GM19193 (cell line): ENCODE results near the gene OSTN.

Experiments
- POLR2A ChIP-seq: IDR thresholded peaks from 4 replicates; pipeline ENCODE4 v1.6.1; 2011; ENCODE audit not compliant: insufficient read depth, insufficient read length; ENCODE audit errors: extremely low read depth

Gene OSTN

DNA sequence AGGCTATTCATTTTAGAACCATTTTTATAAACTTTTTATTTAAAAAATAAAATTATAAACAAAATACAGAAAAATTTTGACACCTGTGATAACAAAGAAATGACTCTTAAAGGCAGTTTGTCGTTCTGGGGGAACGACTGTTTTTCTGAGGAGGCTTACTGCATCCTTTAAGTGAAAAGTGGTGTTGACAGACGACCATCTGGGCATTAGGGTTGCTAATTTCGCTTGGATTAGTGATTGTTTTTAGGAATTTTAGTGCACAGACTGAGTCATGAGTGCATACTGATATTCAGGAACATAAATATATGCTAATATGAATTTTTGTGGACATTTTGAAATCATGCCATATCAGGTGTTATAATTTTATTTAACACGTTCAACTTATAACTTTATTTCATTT, 28.5 kb downstream of the OSTN start:
- no peak for TF ChIP-seq POLR2A

DNA sequence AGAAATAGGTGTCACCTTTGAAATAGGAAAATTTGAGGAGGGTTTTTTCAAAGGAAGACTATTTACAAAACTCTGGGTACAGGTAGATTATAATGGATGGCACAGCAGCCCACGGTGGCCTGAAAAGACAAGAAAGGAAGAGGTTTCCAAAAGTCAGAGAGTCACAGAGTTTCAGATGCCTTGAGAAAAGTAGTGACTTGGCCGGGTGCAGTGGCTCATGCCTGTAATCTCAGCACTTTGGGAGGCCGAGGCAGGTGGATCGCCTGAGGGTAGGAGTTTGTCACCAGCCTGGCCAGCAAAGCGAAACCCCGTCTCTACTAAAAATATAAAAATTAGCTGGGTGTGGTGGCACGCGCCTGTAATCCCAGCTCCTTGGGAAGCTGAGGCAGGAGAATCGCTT, 35.2 kb downstream of the OSTN start:
- no peak for TF ChIP-seq POLR2A

DNA sequence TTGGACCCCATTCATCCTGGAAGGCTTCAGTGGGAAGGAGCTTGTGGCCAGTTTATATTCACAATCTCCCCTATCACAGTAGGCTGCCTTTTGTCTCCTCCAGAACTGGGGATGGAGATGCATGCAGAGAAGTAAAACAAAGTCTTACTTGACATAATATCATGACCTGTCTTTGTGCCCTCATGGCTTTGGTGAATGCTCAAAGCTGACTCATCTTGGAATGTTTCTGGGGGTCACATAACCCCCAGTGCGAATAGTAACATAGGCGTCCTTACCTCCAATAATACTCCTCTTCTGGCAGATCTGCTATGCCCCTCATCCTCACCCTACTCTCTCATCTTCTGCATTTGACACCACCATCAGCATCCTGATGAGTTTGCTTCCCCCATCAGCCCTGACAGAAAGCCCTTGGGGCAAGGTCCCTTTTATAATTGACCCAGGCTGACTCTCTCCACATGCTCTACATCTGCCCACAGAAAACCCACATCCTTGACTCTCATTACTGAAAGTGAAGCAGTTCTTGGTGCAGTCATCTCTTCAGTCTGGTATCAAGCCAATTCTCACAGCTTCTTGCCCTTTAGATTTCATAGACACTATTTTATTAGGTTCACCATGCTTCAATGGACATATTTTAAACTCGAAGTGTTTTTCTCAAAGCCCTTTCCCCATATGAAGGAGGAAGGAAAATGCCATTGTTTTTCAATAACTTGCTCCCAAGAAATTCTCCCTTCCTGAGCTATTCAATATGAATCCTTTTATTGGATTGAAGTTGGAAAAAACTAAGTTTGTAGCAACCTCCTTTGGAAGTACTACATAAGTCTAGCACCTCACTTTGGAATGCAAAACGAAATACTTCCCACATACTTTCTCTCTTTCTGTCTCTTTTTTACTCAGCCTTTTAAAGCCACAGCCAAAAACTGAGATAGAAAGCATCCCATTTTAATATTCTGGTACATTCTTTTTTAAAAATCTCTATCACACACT, 36.6 kb downstream of the OSTN start:
- no peak for TF ChIP-seq POLR2A

DNA sequence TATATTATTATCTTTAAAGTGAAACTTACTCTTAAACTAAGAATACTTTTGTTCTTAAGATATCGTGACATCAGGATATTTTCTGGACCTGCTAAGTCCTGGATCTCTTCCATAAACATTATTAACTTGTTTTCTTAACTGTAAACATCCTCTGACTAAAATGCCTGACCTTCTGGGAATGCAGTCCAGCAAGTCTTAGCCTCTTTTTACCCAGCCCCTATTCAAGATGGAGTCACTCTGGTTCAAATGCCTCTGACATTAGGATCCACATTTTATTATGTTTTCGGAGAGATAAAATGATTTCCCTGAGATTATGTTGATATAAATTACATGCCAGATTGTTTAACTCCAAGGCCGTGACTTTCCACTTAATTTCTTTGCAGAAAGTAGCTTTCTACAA, 37.6 kb downstream of the OSTN start:
- no peak for TF ChIP-seq POLR2A

DNA sequence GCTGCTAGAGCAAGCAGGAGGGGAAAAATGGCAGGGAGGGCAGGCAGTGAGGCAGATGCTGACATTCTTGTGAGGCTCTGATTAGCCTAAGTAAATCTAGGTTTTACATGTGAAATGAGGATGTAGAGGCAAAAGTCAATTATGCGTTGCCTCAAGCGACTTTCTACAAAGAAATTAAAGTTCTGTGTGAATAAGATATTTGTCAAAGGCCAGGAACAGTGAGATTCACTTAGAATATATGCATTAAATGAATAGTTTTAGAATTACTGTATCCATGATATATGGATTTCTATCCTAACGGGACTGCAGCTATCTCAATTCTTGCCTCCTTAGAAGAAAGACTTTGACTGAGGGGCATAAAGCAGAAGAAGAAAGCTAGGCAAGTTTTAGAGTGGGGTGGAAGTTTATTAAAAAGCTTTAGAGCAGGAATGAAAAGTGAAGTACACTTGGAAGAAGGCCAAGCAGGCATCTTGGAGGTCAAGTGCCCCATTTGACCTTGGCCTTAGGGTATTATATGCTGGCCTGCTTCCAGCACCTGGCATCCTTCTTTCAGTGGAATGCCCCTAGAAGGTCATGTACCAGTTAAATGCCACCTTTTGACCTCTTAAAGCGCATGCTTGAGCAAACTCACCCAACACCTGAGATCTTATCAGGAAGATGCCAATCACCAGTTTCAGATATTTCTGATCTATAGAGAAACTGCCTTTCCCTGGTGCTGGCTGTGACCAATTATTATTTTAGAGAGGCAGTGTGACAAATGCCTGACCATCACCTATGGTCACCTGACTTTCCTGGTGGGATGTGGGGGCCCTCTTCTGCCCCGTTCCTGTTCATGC, 38.2 kb downstream of the OSTN start:
- no peak for TF ChIP-seq POLR2A

DNA sequence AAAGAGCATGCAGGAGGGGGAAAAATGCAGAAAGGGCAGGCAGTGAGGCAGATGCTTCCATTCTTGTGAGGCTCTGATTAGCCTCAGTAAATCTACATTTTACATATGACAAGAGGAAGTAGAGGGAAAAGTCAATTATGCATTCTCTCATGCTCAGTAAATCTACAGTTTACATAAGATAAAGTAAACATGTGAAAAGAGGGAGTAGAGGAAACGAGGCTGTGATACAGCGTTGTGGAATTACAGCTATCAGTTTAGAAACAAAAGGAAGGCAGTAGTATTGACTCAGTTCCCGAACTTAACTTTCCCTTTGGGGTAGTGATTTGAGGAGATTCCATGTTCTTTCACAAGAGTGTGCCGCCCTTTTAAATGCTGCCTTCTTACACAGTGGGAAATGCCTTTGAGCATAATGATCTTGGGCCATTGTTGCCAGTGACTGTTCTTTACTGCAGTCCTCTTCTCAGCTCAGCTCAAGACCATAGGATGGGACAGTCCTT, 39.3 kb downstream of the OSTN start:
- no peak for TF ChIP-seq POLR2A

DNA sequence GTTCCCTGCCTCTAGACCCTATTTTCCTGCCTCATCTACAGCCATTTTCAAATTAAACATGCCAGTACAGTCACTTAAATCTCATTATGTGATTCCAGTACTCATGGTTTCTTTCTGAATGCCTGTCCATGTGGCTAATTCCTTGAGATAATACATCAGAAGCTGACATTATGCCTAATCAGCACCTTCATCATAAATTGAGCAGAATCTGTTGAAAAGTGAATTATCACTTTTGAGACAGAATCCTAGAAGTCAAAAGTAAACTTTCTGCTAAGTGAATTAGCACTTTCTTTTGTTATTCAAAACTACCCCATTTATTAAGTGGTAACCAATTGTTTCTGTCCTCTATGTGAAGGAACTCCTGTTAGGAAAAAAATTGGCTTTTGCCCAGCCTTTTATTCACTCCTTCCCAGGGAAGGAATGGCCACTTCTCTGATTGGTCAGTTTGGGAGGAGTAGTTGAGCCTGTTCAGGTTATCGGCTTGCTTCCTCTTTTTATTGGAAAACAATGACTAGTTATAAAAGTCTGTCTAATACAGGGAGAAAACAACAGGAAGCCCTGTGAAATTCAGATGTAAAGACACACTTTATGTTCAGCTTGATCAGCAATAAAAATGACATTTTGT, 40.5 kb downstream of the OSTN start:
- no peak for TF ChIP-seq POLR2A

DNA sequence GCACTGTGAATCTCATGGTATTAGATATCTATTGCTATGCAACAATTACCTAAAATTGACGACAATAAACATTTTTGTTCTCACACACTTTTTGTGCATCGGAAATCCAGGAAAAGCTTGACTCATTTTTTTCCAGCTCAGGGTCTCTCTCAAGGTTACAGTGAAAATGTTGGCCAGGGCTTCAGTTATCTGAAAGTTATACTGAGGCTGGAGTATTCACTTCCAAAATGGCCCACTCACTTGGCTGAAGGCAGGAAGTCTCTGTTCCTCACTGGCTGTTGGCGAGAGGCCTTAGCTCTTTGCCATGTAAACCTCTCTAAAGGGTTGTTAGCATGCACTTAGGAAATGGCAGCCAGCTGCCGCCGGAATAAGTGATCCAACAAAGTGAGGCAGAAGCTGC, 41.4 kb downstream of the OSTN start:
- no peak for TF ChIP-seq POLR2A

DNA sequence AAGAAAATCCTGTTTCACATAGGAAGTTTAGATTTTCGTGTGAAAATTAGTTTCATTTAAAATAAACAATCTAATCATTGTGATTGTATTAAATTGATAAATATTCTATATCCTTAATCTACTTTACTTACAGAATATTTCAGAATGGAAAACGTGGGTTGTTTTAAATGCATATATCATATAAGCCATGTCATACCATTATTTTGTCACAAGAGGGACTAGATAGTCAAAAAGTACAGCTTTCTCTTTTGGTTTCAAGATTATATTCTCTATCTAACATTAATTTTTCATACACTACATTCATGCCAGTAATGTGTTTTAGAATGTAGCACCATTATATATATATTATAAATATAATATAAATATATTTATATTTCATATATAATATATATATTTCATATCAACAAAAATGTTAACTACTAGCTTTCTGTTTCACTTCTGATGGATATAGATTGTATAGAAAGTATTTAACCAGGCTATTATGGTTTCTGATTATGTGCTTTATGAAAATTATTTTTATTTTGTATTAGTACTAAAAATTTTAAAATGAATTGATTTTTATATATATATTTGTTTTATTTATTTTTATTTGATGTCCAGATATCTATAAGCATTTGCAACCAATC, 45.3 kb downstream of the OSTN start:
- TF ChIP-seq POLR2A: no peak

DNA sequence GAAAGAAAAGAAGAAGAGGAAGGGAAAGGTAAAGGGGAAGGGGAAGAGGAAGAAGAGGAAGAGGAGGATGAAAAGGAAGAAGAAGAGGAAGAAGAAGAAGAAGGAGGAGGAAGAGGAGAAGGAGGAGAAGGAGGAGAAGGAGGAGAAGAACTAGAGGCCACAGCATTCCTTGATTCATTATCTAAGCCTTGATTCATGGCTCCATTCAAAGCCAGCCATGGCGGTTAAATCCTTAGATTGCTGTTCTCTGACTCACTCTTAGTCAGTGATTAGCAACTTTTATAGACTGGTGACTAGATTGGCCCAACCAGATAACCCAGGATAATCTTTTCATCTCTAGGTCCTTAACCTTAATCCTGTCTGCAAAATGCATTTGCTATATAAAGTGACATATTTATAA, 47.6 kb downstream of the OSTN start:
- TF ChIP-seq POLR2A: no peak

DNA sequence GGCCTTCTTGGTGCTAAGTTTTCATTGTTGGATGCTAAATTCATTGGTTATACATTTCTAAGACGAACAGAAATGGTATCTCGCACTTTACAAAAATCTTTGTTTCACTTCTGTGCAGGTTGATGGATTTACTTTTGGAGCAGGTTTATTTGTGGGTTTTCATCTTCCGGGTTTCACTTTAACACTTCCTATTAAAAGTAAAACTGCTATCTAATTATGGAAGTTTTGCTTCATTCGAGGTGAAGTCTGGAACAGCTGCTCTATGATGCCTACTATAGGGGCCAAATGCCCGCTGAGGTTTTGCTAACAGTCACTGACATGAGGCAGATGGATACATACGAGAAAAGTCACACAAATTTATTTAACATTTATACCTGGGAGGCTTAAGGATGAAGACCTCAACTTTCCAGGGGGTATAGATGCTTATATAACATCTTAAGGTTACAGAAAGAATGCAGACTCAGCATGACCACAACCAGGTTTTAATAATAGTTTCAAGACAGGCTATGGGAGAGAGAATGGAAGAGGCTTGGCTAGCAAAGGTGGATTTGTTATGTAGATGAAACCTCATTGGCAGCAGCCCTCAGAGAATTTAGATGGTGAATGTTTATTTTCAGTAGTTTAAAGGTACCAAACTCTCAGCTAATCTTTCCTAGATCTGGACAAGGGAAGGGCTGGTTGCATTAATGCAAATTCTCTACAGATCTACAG, 54.2 kb downstream of the OSTN start:
- TF ChIP-seq POLR2A: no peak

DNA sequence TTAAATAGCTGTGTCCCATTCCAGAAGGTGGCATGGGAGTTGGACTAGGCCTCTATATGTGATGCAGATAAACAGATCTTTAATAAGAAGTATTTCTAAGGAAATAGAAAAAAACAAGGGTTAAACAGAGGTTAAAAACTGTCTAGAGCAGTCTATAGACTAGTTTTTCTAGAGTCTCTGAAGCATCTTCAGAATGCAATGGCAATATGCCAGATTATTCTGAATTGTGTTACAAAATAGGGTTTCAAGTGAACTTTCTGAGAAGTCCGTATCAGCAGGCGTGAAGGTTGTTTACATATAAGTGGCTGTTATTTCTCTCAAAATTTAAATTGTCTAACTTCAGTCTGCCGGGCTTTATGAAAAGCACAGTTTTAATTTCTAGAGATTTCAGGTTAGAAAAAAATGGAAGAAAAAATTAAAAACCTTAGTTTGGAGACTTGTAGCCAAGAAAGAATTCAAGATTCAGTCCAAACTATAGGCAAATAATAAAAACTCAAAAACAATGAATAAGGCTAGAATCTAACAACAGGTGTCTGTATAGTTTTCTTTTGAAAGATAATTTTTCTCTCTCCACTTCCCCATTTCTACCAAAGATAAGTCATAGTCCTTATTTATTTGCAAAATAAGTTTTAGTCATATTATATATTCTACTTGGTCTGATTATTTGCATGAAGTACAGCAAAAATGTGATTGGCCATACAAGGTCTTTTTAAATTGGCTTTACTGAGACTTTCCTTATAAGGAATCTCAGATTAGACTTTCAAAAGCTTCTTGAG, 55.2 kb downstream of the OSTN start:
- TF ChIP-seq POLR2A: no peak

DNA sequence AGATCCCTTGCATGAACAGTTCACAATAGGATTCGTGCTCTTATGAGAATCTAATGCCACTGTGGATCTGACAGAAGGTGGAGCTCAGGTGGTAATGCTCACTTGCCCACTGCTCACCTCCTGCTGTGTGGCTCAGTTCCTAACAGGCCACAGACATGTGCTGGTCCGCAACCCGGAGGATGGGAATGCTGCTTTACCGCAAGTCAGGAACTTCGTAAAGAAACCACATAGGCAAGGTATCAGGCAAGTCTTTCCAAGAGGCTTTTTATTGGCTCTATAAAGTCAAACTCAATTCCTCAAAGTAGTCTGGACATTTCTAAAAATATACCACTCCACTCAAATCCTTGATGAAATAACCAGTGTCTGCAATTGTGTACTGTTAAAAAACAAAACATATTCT, 56.1 kb downstream of the OSTN start:
- no peak for TF ChIP-seq POLR2A

DNA sequence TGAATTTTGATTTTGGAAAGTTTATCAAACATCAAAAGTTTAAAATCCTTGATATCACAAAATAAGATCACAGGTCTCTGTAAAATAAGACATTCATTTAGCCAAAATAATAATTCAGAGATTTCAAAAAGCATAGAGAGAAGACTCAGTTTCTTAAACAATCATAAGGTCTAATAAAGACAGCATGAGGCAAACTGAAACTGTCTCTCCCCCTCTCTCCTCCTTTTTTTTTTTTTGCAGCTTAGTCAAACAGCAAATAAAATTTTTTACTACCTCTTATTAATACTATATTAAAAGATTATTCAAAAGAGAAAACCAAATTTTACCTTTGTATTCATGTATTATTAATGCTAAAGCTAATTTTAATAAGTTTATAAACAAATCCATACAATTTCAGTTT, 57.4 kb downstream of the OSTN start:
- TF ChIP-seq POLR2A: no peak

DNA sequence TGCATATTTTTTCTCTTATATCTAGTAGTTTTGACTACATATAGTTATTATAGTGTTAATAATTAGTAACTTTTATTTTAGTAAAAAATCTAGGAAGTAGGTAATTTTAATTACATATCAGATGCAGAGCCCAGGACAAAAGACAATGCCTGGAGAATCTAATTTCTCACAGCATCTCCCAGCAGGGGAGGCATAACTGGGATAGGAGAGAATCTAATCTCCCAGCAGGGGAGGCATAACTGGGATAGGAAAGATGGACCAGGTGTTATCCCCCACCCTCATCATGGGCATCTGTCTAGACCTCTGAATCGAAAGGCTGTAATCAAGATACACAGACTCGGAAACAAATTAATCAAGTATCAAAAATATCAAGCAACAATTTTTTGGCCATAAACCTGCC, 58.2 kb downstream of the OSTN start:
- TF ChIP-seq POLR2A: no peak
